Activated CD8-positive, alpha-beta T cell treated with anti-CD3 and anti-CD28 coated beads for 36 hours (primary cell): ENCODE results near the gene ERCC1. TPM values are rescaled to one million over a fixed set of nuclear protein-coding genes. Genes with fewer than 3 reads are reported as not detected.

ENCODE experiments used
- ATAC-seq: fragments of 200-7000 bp; cut with Tn5 transposase; one replicate; pipeline ENCODE4 v1.10.0; 2021; ENCODE audit warnings: mild to moderate bottlenecking, moderate library complexity
- CTCF ChIA-PET: fragments of 350-600 bp; sonication (Branson Sonifier 250); formaldehyde crosslinking; loops from one replicate; lab custom pipeline; 2021; ENCODE audit warnings: antibody characterized with exemption; lab: Charles Lee
- POLR2A ChIA-PET: fragments of 350-600 bp; sonication (Branson Sonifier 250); formaldehyde crosslinking; loops from one replicate; lab custom pipeline; 2021; ENCODE audit warnings: antibody characterized with exemption; lab: Charles Lee
- DNase-seq: peaks from one replicate; pipeline ENCODE4 v3.0.0-alpha.2; 2020
- H3K27ac Mint-ChIP-seq: one replicate; pipeline ENCODE4 v1.8.0; 2021; ENCODE audit warnings: mild to moderate bottlenecking, mixed read lengths
- H3K27me3 Mint-ChIP-seq: one replicate; pipeline ENCODE4 v1.8.0; 2021; ENCODE audit warnings: mixed read lengths
- H3K36me3 Mint-ChIP-seq: one replicate; pipeline ENCODE4 v1.8.0; 2021; ENCODE audit warnings: low read depth, mixed read lengths
- H3K4me1 Mint-ChIP-seq: one replicate; pipeline ENCODE4 v1.8.0; 2021; ENCODE audit warnings: low read depth, mixed read lengths
- H3K4me3 Mint-ChIP-seq: one replicate; pipeline ENCODE4 v1.8.0; 2021; ENCODE audit warnings: mild to moderate bottlenecking, moderate library complexity, mixed read lengths
- H3K9me3 Mint-ChIP-seq: one replicate; pipeline ENCODE4 v1.8.0; 2021; ENCODE audit warnings: mixed read lengths
- intact Hi-C: fragments of 100-400 bp; cut with micrococcal nuclease; formaldehyde crosslinking; loops from one replicate; pipeline ENCODE4 v1.10.0; 2022
- total RNA-seq, 2 experiments: library from RNA; stranded (reverse); gene quantifications; one replicate each; pipeline ENCODE4 v1.2.3, GENCODE V29; 2021
- TF ChIP-seq, protein P1 (sequence below): fragments of 200-600 bp; IDR thresholded peaks from one replicate; pipeline ENCODE4 v1.8.0; 2022; ENCODE audit warnings: antibody characterized with exemption, mild to moderate bottlenecking

Gene ERCC1
- total RNA-seq, 2 experiments from 2014 or later: 41.6 to 46.5 TPM

DNA sequence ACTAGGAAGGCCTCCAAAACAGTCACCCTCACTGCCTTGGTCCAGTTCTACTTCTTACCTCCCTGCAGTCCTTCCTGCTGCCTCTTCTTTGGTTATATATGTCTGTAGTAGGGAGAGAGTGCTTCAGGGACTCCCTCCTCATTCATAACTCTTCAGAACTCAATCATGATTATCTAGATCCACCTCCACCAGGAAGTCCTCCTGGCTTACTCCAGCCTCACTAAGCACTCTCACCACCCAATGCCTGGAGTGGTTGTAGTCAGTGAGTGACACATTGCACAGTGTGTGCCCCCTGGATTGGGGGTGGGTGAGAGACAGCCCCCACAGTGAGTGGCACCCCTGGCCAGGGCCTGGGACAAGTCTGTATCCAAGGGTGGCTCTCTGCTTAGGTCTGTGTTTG lies 34.1 kb upstream of the ERCC1 start:
- Mint-ChIP-seq H3K27ac (no peak overlapping the region), H3K36me3 (no peaks in the 10 kb centered on the region), H3K4me3 (no peak overlapping the region), H3K4me1 (peaks cover 14% of the 10 kb centered on the region), H3K27me3 (no peaks in the 10 kb centered on the region), H3K9me3 (no peaks in the 10 kb centered on the region)
- CTCF ChIA-PET: interaction anchor here (0.6 to 2.2 kb wide), 4 partner anchors 10 to 41 kb away, joined by 3 to 10 read pairs (median 6); partner anchors contain the start of genes FOSB and PPM1N
- TF ChIP-seq, protein P1, sequence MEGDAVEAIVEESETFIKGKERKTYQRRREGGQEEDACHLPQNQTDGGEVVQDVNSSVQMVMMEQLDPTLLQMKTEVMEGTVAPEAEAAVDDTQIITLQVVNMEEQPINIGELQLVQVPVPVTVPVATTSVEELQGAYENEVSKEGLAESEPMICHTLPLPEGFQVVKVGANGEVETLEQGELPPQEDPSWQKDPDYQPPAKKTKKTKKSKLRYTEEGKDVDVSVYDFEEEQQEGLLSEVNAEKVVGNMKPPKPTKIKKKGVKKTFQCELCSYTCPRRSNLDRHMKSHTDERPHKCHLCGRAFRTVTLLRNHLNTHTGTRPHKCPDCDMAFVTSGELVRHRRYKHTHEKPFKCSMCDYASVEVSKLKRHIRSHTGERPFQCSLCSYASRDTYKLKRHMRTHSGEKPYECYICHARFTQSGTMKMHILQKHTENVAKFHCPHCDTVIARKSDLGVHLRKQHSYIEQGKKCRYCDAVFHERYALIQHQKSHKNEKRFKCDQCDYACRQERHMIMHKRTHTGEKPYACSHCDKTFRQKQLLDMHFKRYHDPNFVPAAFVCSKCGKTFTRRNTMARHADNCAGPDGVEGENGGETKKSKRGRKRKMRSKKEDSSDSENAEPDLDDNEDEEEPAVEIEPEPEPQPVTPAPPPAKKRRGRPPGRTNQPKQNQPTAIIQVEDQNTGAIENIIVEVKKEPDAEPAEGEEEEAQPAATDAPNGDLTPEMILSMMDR: no peak
- DNase-seq: no peak
- intact Hi-C loops: no loop called here
- POLR2A ChIA-PET: interaction anchor here (1.0 kb wide), 1 partner anchor 21 kb away, joined by 3 read pairs; no protein-coding TSS in a partner anchor
- ATAC-seq: no peak

DNA sequence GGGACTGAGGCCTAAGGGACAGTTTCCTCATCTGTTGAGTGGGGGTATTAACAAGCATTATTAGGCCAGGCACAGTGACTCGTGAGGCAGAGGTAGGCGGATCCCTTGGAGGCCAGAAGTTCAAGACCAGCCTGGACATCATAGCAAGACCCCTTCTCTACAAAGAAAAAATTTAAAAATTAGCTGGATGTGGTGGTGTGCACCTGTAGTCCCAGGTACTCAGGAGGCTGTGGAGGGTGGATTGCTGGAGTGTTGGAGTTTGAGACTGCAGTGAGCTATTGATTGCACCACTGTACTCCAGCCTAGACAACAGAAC lies 32.7 kb upstream of the ERCC1 start:
- peaks cover 23% of the 10 kb centered on the region for H3K4me1 Mint-ChIP-seq
- H3K27ac Mint-ChIP-seq: peak overlapping the region; percentile 78
- intact Hi-C loops: no loop called here
- H3K36me3 Mint-ChIP-seq: no peaks in the 10 kb centered on the region
- no peak overlapping the region for H3K4me3 Mint-ChIP-seq
- DNase-seq (no peak), ATAC-seq (no peak)
- H3K9me3 Mint-ChIP-seq: no peaks in the 10 kb centered on the region
- TF ChIP-seq, protein P1: no peak
- ChIA-PET POLR2A (interaction anchor here (0.6 to 2.2 kb wide), 5 partner anchors 10 to 390 kb away, joined by 3 to 7 read pairs (median 3); no protein-coding TSS in a partner anchor), CTCF (interaction anchor here (0.9 to 2.4 kb wide), 6 partner anchors 11 to 29 kb away, joined by 3 to 17 read pairs (median 6); partner anchors contain the start of gene FOSB)
- no peaks in the 10 kb centered on the region for H3K27me3 Mint-ChIP-seq

DNA sequence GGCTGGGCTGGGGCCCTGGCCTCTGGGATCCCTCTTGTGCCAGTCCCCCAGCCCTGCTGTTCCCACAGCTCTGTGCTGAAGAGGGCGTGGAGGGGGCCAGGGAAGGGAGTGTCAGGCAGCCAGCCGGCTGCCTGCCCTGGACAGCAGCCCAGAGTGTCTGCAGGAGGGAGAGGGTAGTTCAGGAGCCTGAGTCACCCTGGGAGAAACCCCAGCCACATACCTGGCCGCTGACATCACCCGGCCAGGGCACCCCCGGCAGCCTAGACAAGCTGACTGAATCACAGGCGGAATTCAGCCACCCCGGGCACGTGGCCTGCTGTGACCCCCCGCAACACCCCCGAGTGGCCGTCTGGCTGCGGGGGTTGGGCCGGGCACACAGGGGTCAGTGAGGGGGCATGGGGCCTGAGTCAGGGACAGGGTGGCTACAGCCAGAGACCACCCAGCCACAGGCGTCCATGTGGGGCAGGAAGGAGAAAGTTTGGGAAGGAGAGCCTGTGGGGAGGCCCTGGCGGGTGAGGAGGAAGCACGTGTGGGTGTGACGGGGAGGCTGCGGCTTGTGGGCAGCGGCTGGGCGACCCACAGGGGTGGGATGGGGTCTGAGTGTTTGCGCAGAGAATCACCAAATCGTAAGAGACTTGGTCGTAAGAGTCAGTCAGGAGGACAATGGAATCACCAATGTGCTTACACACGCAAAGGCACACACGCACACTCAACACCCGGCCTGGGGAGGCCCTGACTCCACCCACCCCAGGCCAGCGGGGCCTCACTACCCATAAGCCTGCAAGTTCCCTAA lies 32.2 kb upstream of the ERCC1 start:
- no peaks in the 10 kb centered on the region for H3K36me3 Mint-ChIP-seq
- H3K4me1 Mint-ChIP-seq: peaks cover 28% of the 10 kb centered on the region
- H3K27ac Mint-ChIP-seq: peak overlapping the region; percentile 78
- H3K4me3 Mint-ChIP-seq: peak overlapping the region; percentile 37
- DNase-seq (peak; percentile 86), ATAC-seq (peak; percentile 84)
- H3K27me3 Mint-ChIP-seq: no peaks in the 10 kb centered on the region
- ChIA-PET CTCF (interaction anchor here (1.3 to 2.4 kb wide), 5 partner anchors 12 to 29 kb away, joined by 3 to 17 read pairs (median 6); partner anchors contain the start of gene FOSB), POLR2A (interaction anchor here (0.6 to 2.2 kb wide), 8 partner anchors 10 to 390 kb away, joined by 3 to 7 read pairs (median 4); no protein-coding TSS in a partner anchor)
- TF ChIP-seq, protein P1: no peak
- intact Hi-C loops: no loop called here
- no peaks in the 10 kb centered on the region for H3K9me3 Mint-ChIP-seq

DNA sequence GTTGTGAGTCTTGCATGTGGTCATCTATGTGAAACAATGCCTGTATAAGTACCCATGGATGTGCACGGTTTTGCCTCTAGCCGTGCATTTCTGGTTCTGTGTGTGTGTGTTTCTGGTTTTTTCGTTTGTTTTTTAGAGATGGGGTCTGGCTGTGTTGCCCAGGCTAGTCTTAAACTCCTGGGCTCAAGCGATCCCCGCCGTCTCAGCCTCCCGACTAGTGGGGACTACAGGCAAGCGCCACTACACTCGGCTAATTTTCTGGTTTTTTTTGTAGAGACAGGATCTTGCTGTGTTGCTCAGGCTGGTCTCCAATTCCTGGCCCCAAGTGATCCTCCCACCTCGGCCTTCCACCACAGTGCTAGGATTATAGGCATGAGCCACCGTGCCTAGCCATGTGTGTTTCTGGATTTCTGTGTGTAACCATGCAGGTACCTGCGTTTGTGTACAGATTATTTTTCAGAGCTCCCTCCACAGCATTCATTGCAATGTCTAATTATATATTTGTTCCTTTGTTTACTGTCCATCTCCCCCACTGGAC lies 28.2 kb upstream of the ERCC1 start:
- Mint-ChIP-seq H3K4me3 (peak overlapping the region; percentile 71), H3K36me3 (no peaks in the 10 kb centered on the region), H3K27me3 (no peaks in the 10 kb centered on the region), H3K9me3 (no peaks in the 10 kb centered on the region), H3K27ac (peak overlapping the region; percentile 81), H3K4me1 (peaks cover 40% of the 10 kb centered on the region)
- CTCF ChIA-PET: interaction anchor here (0.7 to 2.5 kb wide), 4 partner anchors 13 to 27 kb away, joined by 3 to 15 read pairs (median 5); no protein-coding TSS in a partner anchor
- intact Hi-C loops: no loop called here
- TF ChIP-seq, protein P1: no peak
- ATAC-seq (no peak), DNase-seq (no peak)
- POLR2A ChIA-PET: interaction anchor here (2.0 to 2.1 kb wide), 2 partner anchors 16 to 27 kb away, joined by 8 to 16 read pairs; partner anchors contain the start of gene FOSB
